Ascending aorta (tissue), 2 donors: ENCODE measurements around the gene STK39. TPM values are rescaled to one million over a fixed set of nuclear protein-coding genes. Genes with fewer than 3 reads are reported as not detected.

Experiments used
- DNase-seq, 2 donors: peaks; one replicate each; pipeline ENCODE4 v3.0.0-alpha.2; 2019; ENCODE audit warnings: low spot score in 2 of 2
- H3K27ac ChIP-seq, 2 donors: fragments of 200-600 bp; sonication (generic); one replicate each; pipeline ENCODE4 v1.5.1; 2016 to 2017; ENCODE audit warnings: mild to moderate bottlenecking in 1 of 2
- H3K27me3 ChIP-seq: fragments of 200-600 bp; sonication (generic); one replicate; pipeline ENCODE4 v1.5.1; 2017
- H3K36me3 ChIP-seq, 2 donors: fragments of 200-600 bp; sonication (generic); one replicate each; pipeline ENCODE4 v1.5.1; 2016
- H3K4me1 ChIP-seq, 2 donors: fragments of 200-600 bp; sonication (generic); one replicate each; pipeline ENCODE4 v1.5.1; 2016 to 2017; ENCODE audit warnings: mild to moderate bottlenecking in 1 of 2
- H3K4me3 ChIP-seq, 2 donors: fragments of 200-600 bp; sonication (generic); one replicate each; pipeline ENCODE4 v1.5.1; 2016 to 2017; ENCODE audit warnings: mild to moderate bottlenecking in 1 of 2
- H3K9me3 ChIP-seq, 2 donors: fragments of 200-600 bp; sonication (generic); one replicate each; pipeline ENCODE4 v1.5.1; 2016
- intact Hi-C: fragments of 100-400 bp; cut with DNase I; formaldehyde crosslinking; loops from one replicate; pipeline ENCODE4 v1.15.1; 2023
- total RNA-seq: library from RNA; depleted of rRNA; stranded (reverse); fragments of >200 nt; gene quantifications from one replicate; pipeline ENCODE4 v1.1.0, GENCODE V29; 2016
- TF ChIP-seq, protein P1 (sequence below), 3 experiments: fragments of 200-600 bp in 2 of 3; fragments of 450-650 bp in 1 of 3; sonication (generic) in 2 of 3; IDR thresholded peaks; one replicate each; pipeline ENCODE4 v1.5.1; 2016 to 2019; ENCODE audit warnings: antibody characterized with exemption in 3 of 3, mild to moderate bottlenecking in 1 of 3, moderate library complexity in 1 of 3

STK39 gene
- total RNA-seq, 1 donor from 2014 or later: 7.5 TPM

DNA sequence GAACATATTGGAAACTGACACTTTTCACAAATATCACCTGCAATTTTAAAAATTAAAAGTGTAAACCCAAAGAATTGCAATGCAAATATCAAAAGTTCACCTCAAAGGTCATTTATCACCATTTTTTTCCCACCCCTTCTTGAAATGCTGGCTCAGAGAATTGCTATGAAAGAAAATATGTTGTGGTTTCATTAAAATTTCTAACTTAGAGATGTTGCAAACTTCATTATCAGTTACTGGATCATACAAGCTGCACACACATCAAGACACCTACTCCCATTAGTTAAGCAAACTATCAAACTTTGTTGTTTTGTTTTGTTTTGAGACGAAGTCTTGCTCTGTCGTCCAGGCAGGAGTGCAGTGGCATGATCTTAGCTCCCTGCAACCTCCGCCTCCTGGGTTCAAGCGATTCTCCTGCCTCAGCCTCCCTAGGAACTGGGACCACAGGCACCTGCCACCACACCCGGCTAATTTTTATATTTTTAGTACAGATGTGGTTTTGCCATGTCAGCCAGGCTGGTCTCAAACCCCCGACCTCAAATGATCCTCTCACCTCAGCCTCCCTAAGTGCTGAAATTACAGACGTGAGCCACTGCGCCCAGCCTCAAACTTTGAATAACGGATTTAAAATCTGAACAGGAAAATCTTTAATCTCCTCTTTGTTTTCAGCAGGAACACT is 37.0 kb downstream of the STK39 start:
- H3K27me3 ChIP-seq: no peaks in the 10 kb centered on the region
- intact Hi-C loops: no loop called here
- no peaks in the 10 kb centered on the region for H3K36me3 ChIP-seq
- H3K4me1 ChIP-seq: peaks cover 0 to 4% of the 10 kb centered on the region in 2 donors
- H3K9me3 ChIP-seq: no peaks in the 10 kb centered on the region
- H3K27ac ChIP-seq: no peak overlapping the region
- H3K4me3 ChIP-seq: peak overlapping the region in 1 of 2 donors; percentile 44
- no peak for DNase-seq
- TF ChIP-seq, protein P1, sequence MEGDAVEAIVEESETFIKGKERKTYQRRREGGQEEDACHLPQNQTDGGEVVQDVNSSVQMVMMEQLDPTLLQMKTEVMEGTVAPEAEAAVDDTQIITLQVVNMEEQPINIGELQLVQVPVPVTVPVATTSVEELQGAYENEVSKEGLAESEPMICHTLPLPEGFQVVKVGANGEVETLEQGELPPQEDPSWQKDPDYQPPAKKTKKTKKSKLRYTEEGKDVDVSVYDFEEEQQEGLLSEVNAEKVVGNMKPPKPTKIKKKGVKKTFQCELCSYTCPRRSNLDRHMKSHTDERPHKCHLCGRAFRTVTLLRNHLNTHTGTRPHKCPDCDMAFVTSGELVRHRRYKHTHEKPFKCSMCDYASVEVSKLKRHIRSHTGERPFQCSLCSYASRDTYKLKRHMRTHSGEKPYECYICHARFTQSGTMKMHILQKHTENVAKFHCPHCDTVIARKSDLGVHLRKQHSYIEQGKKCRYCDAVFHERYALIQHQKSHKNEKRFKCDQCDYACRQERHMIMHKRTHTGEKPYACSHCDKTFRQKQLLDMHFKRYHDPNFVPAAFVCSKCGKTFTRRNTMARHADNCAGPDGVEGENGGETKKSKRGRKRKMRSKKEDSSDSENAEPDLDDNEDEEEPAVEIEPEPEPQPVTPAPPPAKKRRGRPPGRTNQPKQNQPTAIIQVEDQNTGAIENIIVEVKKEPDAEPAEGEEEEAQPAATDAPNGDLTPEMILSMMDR (IDR thresholded peaks at IDR 0.05): no peak

DNA sequence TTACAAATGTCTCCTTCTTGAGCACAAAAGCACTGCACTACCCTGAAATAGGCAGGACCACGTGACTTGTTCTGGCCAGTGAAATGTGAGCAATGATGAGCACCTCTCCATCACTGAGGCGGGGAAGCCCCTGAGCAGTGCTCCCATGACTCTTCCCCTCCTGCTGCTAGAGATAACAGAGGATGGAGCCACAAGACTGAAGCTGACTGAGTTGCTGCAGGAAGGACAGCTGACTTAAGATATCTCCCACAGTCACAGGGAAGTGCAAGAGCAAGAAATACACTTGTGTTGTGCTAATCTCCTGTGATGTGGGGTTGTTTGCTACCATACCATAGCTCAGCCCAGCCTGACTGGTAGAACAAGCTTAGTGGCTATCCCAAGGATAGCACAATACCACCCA is 38.7 kb downstream of the STK39 start:
- peaks cover 0 to 4% of the 10 kb centered on the region in 2 donors for H3K4me1 ChIP-seq
- intact Hi-C loops: no loop called here
- no peaks in the 10 kb centered on the region for H3K9me3 ChIP-seq
- no peak overlapping the region for H3K4me3 ChIP-seq
- no peaks in the 10 kb centered on the region for H3K27me3 ChIP-seq
- H3K27ac ChIP-seq: no peak overlapping the region
- H3K36me3 ChIP-seq: no peaks in the 10 kb centered on the region
- TF ChIP-seq, protein P1 (IDR thresholded peaks at IDR 0.05): no peak
- no peak for DNase-seq

DNA sequence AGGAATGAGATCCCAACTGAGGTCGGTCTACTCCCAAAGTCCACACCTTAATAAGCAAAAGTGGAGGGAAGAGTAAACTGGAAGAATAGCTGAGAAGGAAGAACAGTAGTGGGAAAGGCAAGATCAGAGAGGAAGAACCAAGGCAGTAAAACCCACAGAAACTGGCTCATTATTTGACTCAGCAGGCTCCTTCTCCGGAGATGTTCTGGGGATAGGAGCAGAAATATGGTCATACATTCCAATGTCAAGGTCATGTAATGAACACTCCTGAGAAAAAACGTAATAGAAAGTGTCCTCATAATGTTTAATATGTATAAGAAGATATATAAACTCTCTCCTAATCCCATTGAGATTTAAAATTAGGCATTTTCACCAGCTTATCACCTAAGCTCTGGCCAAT is 39.5 kb downstream of the STK39 start:
- H3K27ac ChIP-seq: no peak overlapping the region
- DNase-seq: no peak
- TF ChIP-seq, protein P1 (IDR thresholded peaks at IDR 0.05): no peak
- no peak overlapping the region for H3K4me3 ChIP-seq
- H3K4me1 ChIP-seq: peaks cover 0 to 4% of the 10 kb centered on the region in 2 donors
- intact Hi-C loops: no loop called here
- H3K27me3 ChIP-seq: no peaks in the 10 kb centered on the region
- H3K36me3 ChIP-seq: no peaks in the 10 kb centered on the region
- H3K9me3 ChIP-seq: no peaks in the 10 kb centered on the region

DNA sequence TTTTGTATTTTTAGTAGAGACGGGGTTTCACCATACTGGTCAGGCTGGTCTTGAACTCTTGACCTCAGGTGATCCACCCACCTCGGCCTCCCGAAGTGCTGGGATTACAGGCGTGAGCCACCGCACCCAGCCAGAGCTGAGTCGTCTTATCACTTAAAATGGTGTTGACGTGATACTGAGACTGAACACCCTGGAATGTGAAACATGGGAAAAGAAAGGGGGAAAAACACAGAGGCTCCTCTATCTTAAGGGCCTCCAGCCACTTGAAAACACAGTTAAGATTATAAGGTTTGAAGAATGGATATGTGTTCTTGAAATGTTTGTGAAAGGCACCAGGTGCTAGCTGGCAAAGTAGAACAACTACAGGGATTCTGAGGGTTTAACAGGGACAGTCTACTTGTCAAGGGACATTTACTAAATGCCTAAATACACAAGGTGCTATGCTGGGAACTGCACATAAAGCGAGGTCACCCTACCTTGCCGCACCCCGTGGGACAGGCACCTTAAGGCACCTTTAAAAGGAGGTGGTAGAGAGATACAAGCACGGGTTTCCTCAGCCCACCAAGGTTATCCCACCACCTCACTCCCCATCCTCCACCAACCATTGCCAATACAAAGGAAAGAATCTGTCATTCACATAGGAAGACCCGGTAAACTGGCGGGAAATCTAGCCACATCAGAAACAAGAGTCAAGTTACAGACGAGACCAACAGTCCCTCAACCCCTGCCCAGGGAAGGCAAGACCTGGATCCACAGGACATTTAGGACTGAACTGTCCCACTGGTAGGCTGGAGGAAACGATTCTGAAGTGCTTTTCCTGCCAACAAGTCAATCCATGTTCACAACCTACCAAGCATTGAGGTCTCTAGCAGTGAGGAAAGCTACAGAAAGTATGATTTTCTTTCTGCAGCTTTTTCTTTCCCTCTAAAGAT is 43.4 kb downstream of the STK39 start:
- Histone ChIP-seq H3K4me3 (no peak overlapping the region), H3K27me3 (no peaks in the 10 kb centered on the region), H3K36me3 (no peaks in the 10 kb centered on the region), H3K9me3 (no peaks in the 10 kb centered on the region), H3K27ac (no peak overlapping the region), H3K4me1 (no peaks in the 10 kb centered on the region)
- no peak for DNase-seq
- intact Hi-C loops: no loop called here
- TF ChIP-seq, protein P1 (IDR thresholded peaks at IDR 0.05): no peak

- no peaks in the 10 kb centered on the region for H3K36me3 ChIP-seq
- H3K4me3 ChIP-seq: no peak overlapping the region
- TF ChIP-seq, protein P1 (IDR thresholded peaks at IDR 0.05): no peak
- H3K9me3 ChIP-seq: no peaks in the 10 kb centered on the region
- DNase-seq: no peak
- no peak overlapping the region for H3K27ac ChIP-seq
- no peaks in the 10 kb centered on the region for H3K27me3 ChIP-seq
- intact Hi-C loops: no loop called here
- H3K4me1 ChIP-seq: no peaks in the 10 kb centered on the region
Observed at GRCh38 chr2:168201584-168202116, 45.7 kb downstream of the STK39 start.
